GM18526 (cell line): ENCODE data around the gene PCNX3.

Experiments
- POLR2A ChIP-seq: IDR thresholded peaks from 3 replicates; pipeline ENCODE4 v1.6.1; 2011; ENCODE audit not compliant: insufficient read length; ENCODE audit errors: extremely low read depth

Gene PCNX3

DNA sequence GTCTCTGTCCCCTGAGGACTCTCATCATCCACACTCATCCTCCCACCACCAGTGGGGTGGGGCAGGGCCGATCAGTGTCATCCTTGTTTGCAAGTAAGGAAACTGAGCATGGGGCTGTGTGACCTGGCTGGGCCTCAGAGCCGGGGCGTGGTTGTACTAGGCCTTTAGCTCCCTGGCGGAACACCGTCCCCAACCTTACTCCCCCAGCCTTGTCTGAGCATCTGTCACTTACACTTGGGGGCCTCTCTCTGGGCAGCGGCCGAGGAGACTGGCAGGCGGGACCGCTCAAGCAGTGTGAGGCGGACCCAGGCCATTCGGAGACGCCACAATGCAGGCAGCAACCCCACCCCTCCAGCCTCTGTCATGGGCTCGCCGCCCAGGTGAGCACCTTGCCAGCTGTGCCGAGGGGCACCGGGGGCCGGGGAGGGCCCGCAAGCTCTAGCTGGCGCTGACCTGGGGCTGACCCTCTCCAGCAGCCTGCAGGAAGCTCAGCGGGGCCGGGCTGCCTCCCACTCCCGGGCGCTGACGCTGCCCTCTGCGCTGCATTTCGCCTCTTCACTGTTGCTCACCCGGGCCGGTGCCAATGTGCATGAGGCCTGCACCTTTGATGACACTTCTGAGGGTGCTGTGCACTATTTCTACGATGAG lies 3.8 kb downstream of the PCNX3 start:
- no peak for TF ChIP-seq POLR2A

DNA sequence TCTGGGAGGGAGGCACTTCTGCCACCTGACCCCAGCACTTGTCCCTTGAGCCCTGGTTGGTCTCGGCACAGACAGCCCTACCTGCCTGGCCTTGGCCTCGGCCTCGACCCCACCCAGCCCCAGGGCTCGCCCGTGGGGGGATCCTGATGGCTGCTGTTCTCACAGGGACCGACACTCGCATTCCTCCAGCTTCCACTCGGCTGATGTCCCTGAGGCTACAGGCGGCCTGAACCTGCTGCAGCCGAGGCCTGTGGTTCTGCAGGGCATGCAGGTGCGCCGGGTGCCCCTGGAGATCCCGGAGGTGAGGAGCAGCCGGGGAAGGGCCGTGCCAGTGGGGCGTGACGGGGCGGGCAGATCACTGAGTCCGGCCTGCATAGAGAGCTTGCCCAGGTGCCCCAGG lies 5.1 kb downstream of the PCNX3 start:
- no peak for TF ChIP-seq POLR2A

DNA sequence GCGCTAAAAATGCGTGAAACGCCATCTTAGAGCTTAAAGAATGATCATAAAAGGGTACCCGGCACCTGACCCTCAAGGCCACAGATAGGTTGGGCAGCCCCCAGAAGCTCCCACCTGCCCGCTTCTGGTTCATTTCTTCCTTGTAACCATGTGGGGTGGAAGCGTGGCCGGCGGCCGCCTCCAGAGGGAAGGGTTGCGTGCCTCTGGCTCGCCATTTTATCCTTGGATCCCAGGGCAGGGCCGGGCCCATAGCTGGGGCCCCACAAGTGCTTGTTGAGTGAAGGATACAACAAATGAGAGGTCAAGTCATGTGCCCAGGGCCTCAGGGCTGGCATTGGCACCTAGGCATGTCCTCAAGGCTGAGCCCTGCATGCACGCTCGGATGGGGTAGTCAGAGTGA lies 5.9 kb downstream of the PCNX3 start:
- TF ChIP-seq POLR2A, result no peak

DNA sequence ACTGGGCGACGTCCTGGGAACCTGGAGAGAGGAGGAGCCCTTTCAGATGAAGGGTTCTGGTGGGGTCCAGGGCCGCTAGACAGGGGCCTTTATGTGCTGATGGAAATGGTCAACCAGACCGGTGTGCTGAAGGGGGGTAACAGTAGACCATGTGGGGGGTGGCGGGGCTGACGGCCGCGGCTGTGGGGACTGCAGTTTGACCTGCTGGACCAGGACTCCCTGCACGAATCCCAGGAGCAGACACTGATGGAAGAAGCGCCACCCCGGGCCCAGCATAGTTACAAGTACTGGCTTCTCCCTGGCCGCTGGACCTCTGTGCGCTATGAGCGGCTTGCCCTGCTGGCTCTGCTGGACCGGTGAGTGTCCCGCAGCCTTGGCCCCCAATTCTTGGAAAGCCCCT lies 6.4 kb downstream of the PCNX3 start:
- TF ChIP-seq POLR2A, result no peak

DNA sequence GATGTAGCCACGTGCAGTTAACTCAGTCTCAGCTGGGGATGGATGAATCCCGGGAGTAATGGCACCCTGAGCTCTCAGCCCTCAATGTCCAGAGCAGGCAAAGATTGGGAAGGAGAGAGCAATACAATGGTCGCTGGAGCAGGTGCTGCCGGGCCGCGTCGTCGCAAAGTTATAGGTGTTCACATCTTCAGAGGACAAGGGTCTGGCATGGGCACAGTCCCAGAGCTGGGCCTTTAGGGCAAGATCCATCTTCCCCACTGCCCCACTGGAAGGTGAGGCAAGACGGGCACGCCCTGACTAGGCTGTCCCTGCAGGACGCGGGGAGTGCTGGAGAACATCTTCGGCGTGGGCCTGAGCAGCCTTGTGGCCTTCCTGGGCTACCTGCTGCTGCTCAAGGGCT lies 7.6 kb downstream of the PCNX3 start:
- no peak for TF ChIP-seq POLR2A

DNA sequence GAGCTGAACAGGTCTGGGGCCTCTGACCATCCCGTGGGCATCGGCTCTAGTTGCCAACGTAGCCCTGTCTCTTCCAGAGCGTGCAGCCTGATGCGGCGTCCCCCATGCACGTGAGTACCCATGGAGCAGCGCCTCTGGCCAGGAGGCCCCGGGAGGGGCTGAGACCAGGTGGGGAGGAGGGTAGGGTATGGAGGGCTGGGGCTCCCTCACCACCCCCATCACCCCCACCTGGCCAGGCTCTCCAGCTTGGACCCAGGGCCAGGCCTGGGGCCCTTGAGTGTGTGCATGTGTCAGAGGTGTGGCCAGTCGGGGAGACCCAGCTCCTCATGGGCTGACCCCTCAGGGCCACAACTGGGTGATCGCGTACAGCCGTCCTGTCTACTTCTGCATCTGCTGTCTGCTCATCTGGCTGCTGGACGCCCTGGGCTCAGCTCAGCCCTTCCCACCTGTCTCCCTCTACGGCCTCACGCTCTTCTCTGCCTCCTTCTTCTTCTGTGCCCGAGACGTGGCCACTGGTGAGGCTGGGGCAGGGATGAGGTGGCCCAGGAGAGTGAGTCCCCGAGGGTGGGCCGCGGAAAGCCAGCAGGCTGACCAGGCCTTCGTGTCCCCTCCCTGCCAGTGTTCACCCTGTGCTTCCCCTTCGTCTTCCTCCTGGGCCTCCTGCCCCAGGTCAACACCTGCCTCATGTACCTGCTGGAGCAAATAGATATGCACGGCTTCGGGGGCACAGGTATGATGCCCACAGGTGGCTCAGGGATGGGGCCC lies 8.5 kb downstream of the PCNX3 start:
- no peak for TF ChIP-seq POLR2A

DNA sequence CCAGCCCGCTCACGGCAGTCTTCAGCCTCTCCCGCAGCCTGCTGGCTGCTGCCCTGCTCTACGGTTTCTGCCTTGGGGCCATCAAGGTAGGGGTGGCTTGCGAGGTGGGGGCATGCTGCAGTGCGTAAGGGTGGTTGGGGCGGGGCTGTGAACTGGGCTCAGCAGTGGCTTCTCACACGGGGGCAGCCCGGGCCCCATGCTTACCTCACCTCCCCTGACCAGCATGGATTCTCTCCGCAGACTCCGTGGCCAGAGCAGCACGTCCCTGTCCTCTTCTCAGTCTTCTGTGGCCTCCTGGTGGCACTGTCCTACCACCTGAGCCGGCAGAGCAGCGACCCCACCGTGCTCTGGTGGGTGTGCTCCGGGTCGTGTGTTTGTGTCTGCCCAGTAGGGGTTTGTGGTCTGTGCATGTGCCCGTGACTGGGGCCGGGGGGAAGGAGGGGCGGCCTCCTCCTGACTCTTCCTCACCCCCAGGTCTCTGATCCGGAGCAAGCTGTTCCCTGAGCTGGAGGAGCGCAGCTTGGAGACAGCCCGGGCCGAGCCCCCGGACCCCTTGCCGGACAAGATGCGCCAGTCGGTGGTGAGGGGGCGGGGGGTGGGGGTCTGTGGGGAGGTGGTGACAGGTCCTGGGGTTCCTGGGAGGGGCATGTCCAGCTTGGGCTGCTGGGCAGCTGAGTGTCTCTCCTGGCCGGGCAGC lies 9.5 kb downstream of the PCNX3 start:
- TF ChIP-seq POLR2A, result no peak

DNA sequence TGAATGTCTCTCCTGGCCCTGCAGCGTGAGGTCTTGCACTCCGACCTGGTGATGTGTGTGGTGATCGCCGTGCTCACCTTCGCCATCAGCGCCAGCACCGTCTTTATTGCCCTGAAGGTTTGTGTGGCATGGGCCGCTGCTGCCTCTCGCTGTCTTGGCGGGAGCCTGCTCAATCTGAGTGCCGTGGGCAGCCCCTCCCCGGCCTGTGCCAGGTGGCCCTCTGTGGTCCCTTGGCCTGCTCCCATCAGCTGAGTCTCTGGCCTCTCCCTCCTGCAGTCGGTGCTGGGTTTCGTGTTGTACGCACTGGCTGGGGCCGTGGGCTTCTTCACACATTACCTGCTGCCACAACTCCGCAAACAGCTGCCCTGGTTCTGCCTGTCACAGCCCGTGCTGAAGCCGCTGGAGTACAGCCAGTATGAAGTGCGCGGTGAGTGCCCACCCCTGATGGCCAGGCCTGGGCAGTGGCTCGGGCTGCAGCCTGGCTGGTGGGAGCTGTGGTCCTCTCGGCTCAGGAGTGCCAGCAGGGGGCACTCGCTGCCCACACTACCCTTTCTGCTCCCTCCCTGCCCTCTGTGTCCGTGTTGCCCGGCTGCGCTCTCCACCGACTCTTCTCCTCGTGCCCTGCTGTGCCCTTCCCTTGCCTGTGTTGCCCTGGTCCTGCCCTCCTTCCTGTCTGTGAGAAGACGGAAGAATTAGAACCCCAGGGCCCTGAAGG lies 10.2 kb downstream of the PCNX3 start:
- no peak for TF ChIP-seq POLR2A

DNA sequence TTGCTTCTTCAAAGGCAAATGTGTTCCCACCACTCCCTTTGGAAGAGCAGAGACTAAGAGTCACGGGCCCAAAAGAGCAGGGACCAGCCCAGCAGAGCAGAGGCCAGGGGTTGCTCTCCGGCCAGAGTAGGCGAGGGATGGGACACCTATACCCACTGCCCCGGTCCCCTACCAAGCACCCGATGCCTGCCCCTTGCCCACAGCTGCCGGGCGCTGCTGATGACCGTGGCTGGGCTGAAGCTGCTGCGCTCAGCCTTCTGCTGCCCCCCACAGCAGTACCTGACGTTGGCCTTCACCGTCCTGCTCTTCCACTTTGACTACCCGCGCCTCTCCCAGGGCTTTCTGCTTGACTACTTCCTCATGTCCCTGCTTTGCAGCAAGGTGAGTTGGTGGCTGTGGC lies 11.6 kb downstream of the PCNX3 start:
- TF ChIP-seq POLR2A, result no peak

DNA sequence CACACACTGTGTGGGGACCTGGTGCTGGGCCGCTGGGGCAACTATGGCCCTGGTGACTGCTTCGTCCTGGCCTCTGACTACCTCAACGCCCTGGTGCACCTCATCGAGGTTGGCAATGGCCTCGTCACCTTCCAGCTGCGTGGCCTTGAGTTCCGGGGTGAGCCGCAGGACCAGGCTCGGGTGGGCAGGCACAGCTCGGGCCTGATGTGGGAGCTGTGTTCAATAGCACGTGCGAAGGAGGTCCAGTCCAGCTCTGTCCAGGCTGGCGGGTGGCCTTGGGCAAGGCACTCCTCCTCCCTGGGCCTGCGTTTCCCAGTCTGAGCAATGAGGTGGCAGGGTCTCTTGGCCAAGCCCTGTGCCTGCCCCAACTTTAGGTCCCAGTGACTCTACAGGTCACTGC lies 14.0 kb downstream of the PCNX3 start:
- TF ChIP-seq POLR2A, result no peak

DNA sequence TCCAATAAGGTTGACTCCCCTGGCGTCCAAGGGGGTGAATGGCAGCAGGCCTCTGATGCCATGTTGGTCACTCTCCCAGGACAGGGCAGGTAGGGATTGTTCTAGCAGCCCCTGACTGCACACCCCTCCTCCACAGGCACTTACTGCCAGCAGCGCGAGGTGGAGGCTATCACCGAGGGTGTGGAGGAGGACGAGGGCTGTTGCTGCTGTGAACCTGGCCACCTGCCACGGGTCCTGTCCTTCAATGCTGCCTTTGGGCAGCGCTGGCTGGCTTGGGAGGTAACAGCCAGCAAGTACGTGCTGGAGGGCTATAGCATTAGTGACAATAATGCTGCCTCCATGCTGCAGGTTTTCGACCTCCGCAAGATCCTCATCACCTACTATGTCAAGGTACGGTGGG lies 14.6 kb downstream of the PCNX3 start:
- no peak for TF ChIP-seq POLR2A

DNA sequence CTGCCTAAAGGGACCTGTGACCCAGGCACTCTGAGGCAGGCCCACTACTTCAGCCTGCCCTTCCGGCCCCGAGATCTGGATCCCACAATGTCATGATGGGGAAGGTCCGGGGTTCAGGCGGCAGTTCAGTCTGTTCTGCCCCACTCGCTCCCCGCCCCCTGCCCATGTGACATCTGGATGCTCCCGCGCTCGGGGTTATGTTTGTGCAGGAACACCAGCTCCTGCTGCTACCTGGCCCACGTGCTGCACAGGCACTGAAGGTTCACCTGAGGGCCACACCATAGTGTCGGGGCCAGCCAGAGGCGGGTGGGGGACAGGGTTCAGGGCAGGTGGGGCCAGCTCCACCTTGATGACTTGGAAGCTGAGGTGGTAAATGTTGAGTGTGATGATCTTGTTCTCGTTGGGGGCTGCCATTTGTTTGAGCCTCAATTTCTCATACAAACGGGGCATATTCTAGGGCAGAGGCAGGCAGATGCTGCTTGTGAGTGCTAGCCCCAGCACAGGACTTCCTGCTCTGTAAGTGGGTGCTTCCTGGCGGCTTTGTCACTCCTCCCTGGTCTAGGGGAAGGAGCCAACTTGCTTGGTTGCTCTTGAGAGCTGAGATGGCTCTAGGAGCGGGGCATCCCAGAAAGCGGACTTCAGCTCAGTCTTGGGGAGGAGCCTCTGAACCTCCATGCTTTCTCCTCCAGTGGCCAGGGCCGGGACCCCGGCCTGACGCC lies 18.0 kb downstream of the PCNX3 start:
- no peak for TF ChIP-seq POLR2A

DNA sequence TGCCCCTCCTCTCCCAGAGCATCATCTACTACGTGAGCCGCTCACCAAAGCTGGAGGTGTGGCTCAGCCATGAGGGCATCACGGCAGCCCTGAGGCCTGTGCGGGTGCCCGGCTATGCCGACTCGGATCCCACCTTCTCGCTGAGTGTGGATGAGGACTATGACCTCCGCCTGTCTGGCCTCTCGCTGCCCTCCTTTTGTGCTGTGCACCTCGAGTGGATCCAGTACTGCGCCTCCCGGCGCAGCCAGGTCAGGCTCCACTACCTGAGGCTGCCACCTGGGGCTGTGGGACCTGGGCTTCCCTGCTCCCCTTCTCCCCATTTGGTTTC lies 18.5 kb downstream of the PCNX3 start:
- TF ChIP-seq POLR2A, result no peak

DNA sequence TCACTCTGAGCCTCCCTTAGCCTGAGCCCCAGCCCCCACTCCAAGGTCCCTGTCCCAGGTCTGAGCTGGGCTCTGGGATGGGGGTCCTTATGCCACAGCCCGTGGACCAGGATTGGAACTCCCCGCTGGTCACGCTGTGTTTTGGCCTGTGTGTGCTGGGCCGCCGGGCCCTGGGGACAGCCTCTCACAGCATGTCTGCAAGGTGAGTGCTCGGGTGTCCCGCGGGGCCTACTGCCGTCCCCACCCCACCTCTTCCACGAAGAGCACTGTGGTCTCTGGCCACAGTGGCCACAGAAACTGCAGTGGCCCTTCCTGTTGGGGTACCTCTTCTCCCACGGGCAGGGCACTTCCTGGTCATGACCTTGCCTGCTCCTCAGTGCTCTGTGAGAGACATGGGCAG lies 18.9 kb downstream of the PCNX3 start:
- no peak for TF ChIP-seq POLR2A
